HG03575 (cell line): ENCODE data around the gene EXD3.
"Not testable (repeated sequence)": the region's sequence is repeated elsewhere in the genome, so short reads cannot be mapped to it uniquely, and the experiment has no call there.

Experiments used
- ATAC-seq: cut with Tn5 transposase; IDR thresholded peaks from one replicate; pipeline ENCODE4 v1.9.1; 2021; ENCODE audit not compliant: unreplicated experiment, insufficient number of reproducible peaks, low FRiP score; ENCODE audit errors: extremely low read depth

Gene EXD3

DNA sequence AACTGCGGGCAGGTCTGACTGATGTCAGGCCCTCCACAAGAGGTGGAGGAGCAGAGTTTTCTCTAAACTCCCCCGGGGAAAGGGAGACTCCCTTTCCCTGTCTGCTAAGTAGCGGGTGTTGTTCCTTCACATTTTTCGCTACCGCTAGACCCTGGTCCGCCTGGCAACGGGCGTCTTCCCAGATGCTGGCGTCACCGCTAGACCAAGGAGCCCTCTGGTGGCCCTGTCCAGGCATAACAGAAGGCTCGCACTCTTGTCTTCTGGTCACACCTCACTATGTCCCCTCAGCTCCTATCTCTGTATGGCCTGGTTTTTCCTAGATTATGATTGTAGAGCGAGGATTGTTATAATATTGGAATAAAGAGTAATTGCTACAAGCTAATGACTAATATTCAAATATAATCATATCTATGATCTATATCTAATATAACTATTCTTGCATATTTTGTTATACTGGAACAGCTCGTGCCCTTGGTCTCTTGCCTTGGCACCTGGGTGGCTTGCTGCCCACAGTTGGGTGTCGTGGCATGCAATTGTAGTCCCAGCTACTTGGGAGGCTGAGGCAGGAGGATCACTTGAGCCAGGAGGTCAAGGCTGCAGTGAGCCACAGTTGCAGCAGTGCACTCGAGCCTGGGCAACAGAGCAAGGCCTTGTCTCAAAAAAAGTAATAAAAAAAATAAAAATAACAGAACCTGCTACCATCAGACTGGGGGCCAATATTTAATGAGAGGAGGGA lies 160.6 kb downstream of the EXD3 start:
- ATAC-seq = not testable (repeated sequence)
